HG03060 (cell line): ENCODE data around the gene ASNS.

Experiments
- ATAC-seq: cut with Tn5 transposase; IDR thresholded peaks from one replicate; pipeline ENCODE4 v1.9.1; 2021; ENCODE audit warnings: low read depth, moderate number of reproducible peaks; ENCODE audit not compliant: unreplicated experiment

ASNS gene

DNA sequence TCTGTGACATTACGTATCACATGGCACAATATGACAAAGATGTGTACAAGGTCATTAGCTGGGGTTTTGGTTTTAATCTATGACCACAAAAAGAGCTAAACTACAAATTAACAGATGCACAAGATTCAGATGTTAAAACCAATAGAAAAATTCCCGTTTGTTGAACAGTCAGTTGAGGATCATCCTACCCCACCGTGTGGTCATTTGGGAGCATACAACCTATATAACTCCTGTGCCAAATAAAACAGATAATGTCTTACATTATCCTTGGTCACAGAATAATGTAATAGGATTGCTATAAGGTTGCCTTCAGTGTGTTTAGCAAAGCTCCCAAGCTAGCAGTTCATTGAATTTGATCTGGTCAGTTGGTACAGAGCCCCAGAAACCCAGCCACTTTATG lies 28.2 kb downstream of the ASNS start:
- no peak for ATAC-seq

- ATAC-seq, result no peak
These were observed 29.3 kb downstream of the ASNS start for GRCh38 chr7:97842772-97843345.

- ATAC-seq, result no peak
These were observed 30.2 kb downstream of the ASNS start for GRCh38 chr7:97842006-97842405.

GRCh38 chr7:97835296-97836138 lies 36.7 kb downstream of the ASNS start:
- peak; percentile 92 for ATAC-seq

DNA sequence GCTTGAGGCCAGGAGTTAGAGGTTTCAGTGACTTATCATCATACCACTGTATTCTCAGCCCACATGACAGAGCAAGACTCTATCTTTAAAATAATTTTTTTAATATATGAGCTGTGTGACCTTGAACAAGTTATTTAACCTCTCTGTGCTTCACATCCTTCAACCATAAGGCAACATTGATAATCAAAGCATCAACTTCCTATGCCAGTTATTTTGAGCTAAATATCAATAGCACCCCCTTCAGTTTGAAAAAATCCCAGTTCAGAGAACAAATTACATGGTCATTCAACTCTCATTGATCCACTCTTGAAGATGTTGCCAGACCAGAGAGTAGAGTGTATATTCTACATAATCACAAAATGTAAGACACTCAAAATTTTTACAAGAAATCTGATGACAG lies 53.0 kb downstream of the ASNS start:
- no peak for ATAC-seq

GRCh38 chr7:97818066-97818663 lies 54.0 kb downstream of the ASNS start:
- ATAC-seq, result no peak
